Measurements from ENCODE around the gene FADS3.

GRCh38 chr11:61853698-61854169 is 37.6 kb downstream of the FADS3 start:
- TF ChIP-seq CTCF (conservative IDR thresholded peaks at IDR 0.05; ENCODE audit: low read depth in 2 of 2) (no peak), REST (IDR thresholded peaks at IDR 0.05; ENCODE audit: unreplicated experiment) (no peak)
